Measurements from ENCODE around the gene ID4. TPM values are rescaled to one million over a fixed set of nuclear protein-coding genes. Genes with fewer than 3 reads are reported as not detected.
"Not testable (repeated sequence)": the region's sequence is repeated elsewhere in the genome, so short reads cannot be mapped to it uniquely, and the experiment has no call there.

The ID4 gene
- polyA plus RNA-seq, 3 donors = 148 to 174 (median 158) TPM

DNA sequence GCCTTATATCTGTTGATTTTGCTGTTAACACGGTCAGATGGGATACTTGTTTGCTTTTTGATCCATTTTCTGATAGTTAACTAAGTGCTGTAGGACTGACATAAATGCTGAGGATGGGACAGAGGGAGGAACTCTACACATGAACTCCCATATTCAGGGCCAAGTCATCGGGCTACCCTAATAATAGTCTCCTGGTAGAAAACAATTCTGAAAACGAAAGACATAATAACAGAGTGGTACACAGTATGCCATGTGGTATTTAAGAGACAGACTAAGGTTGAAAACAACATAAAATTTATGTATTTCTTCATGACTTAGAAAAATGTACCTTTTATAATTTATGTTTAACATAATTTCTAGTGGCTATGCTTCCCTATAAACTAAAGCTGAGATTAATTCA lies 12.0 kb downstream of the ID4 start:
- DNase-seq (ENCODE audit: extremely low read depth in 1 of 11, low read depth in 9 of 11, low spot score in 4 of 11) = no peak

- DNase-seq (ENCODE audit: extremely low read depth in 1 of 11, low read depth in 9 of 11, low spot score in 4 of 11) = no peak
Observed at GRCh38 chr6:19849755-19850154, 12.6 kb downstream of the ID4 start.

DNA sequence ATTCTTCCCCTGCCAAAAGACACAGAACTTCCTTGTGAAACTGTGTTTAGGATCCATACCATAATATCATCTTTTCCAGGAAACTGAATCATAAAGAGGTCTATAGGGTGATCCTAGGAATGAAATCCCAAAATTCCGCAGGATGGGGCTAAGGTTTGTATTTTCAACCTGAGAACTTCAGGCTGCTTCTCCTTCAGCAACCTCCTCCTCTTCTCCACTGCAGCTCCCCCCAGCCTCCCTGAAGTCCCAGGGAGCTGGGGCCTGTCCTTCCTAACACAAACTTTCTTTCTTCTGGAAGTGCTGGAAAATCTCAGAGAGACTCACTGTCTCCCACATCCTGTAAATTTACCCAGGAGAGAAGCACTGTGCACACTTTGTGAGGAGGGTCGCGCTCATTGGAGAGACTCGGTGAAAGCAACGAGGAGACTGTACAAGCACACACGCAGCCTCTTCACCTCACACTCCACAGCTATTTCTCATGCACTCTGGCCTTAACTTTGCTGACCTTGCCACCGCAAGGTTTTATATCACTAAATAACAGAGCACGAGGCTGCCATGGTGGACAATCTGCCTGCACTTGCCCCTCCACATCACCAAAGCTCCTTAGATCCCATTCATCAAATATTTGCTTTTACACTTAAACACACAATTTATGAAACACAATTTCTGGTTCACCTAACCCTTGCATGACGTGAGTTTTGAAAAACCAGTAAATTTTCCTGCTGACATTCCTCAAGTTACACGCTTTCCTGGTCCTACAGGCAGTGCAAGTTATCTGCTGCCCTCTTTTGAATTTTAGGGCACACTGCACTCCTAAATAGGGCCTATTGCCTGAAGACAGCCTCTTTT lies 14.3 kb downstream of the ID4 start:
- DNase-seq (ENCODE audit: extremely low read depth in 1 of 11, low read depth in 9 of 11, low spot score in 4 of 11) = peak in 9 of 11 donors; percentile 51 to 85 (median 77)

DNA sequence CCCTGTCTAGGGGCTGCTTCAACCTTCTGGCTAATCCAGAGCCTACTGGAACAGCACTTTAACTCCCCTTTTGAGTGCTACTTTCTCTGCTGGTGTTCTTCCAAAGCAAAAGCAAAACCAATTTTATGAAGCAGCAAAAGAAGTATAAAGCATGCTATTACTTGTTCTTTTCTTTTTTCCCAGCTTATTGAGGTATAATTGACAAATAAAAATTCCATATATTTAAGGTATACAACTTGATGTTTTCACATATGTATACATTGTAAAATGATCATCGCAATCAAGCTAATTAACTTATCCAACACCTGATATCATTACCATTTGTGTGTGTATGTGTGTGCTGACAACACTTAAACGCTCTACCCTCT lies 14.9 kb downstream of the ID4 start:
- DNase-seq (ENCODE audit: extremely low read depth in 1 of 11, low read depth in 9 of 11, low spot score in 4 of 11) = no peak

GRCh38 chr6:19852927-19853326 lies 15.8 kb downstream of the ID4 start:
- DNase-seq (ENCODE audit: extremely low read depth in 1 of 11, low read depth in 9 of 11, low spot score in 4 of 11) = no peak

DNA sequence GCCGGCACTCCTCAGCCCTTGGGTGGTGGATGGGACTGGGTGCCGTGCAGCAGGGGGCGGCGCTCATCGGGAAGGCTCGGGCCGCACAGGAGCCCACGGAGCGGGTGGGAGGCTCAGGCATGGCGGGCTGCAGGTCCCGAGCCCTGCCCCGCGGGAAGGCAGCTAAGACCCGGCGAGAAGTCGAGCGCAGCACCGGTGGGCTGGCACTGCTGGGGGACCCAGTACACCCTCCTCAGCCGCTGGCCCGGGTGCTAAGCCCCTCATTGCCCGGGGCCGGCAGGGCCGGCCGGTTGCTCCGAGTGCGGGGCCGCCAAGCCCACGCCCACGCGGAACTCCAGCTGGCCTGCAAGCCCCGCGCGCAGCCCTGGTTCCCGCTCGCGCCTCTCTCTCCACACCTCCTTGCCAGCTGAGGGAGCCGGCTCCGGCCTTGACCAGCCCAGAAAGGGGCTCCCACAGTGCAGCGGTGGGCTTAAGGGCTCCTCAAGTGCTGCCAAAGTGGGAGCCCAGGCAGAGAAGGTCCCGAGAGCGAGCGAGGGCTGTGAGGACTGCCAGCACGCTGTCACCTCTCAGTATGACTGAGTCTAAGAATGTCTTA lies 17.3 kb downstream of the ID4 start:
- DNase-seq (ENCODE audit: extremely low read depth in 1 of 11, low read depth in 9 of 11, low spot score in 4 of 11) = not testable (repeated sequence)

DNA sequence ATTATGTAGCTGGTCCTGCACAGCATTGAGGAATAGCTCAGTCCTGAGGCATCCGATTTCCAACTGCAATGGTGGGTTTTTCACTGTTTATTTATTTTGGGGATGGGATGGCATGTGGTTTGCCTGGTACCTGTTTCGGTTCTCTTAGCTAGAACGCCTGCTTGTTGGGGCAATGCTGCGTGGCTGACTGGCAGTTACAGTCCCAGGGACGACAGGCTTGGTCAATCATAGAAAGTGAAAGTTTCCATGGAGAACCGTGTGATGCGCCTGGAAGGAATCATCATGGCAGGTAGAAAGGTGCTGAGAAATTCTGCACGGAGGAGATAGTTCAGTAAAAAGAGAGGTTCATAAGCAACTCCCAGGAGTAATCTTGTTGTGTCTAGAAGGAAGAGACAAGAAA lies 18.4 kb downstream of the ID4 start:
- DNase-seq (ENCODE audit: extremely low read depth in 1 of 11, low read depth in 9 of 11, low spot score in 4 of 11) = no peak

DNA sequence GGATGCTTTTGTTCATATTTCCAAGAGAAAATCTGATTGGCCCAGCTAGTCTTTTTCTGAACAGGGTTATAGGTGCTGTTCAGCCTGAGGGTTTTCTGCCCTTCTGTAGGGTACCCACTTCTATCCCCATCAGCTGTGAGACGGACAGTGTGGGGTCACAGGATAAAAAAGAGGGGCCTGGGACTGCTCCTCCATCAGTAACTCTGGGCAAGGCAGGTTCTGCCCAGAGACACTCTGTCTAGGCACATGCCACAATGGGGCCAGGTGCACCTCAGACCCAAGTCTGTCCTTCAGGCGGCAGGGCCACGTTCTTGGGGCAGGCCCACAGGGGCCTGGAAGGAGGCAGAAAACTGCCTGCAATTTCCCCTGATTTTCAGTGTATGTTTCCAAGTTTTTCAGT lies 20.0 kb downstream of the ID4 start:
- no peak for DNase-seq (ENCODE audit: extremely low read depth in 1 of 11, low read depth in 9 of 11, low spot score in 4 of 11)

GRCh38 chr6:19857703-19858102 lies 20.5 kb downstream of the ID4 start:
- DNase-seq (ENCODE audit: extremely low read depth in 1 of 11, low read depth in 9 of 11, low spot score in 4 of 11) = no peak

DNA sequence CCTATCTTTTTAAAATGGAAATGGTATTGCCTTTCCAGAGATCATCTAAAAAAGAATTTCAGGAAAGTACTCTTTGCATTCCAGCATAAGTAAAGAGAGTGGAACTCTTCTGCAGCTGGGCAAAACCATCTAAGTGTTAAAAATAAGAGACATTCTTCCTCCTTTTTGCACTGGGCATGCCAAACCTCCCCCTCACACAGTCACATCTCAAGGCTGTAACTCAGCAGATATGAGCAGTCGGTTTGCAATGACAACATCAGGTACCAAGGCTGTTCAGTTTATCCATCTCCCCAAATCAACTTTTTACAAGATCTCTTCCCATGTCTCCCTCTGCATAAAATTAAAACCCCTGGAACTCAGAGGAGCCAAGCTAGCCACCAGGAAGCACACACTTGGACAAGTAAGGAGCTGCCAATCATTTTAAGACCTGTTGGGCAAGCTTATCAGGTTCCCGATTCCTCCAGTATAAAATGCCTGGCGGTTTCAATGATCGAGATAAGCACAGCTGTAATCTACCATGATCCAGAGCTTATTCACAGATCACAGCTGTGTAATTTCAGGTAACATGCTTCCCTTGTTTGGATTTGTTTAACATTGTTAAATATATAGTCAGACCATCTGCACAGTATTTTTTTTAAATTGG lies 23.2 kb downstream of the ID4 start:
- DNase-seq (ENCODE audit: extremely low read depth in 1 of 11, low read depth in 9 of 11, low spot score in 4 of 11) = no peak

DNA sequence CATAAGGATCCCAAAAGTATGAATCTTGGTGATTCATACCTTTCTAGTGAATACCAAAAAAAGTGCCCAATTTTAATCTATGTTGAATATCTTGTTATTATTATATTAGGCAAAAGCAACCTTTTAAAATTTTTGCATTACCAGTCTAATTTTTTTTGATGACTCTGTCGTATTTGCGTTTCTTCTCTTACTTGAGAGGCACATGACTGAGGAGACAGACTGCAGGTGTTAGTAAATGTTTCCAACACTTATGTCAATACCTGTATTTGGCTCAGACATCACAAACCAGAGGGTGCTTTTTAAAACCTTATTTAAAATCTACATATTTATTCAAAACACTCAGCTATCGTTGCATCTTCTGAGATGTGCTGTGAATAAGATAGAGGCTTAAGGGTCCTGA lies 27.1 kb downstream of the ID4 start:
- no peak for DNase-seq (ENCODE audit: extremely low read depth in 1 of 11, low read depth in 9 of 11, low spot score in 4 of 11)

- no peak for DNase-seq (ENCODE audit: extremely low read depth in 1 of 11, low read depth in 9 of 11, low spot score in 4 of 11)
Observed at GRCh38 chr6:19865178-19865577, 28.0 kb downstream of the ID4 start.

GRCh38 chr6:19866173-19866984 lies 29.2 kb downstream of the ID4 start:
- no peak for DNase-seq (ENCODE audit: extremely low read depth in 1 of 11, low read depth in 9 of 11, low spot score in 4 of 11)

DNA sequence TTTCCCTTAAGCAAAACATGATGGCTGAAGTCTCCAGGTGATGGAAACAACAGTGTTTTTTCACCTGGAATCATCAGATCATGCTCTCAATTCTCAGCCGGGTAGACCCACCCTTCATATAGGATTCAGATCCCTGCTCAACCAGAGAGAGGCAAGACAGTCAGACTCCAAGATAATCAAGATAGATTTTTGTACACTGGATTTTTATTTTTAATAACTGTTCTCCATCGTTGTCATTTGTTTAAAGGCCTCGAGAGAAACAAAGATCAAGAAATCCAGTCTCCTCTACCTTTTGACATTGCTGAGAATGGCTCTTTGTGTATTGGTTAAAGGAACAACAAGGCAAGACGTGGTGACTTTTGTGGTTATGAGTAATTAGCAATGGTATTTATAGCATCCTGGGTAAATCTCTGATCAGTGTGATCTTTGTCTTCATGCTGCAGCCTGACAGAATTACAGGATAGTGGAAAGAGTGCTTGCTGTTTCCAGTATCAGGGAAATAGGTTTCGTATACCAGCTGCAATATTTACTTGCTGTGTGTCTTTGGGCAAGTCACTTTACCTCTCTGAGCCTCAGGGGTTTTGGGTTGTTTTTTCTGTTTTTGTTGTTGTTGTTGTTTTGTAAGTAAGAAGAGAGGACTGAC lies 29.9 kb downstream of the ID4 start:
- no peak for DNase-seq (ENCODE audit: extremely low read depth in 1 of 11, low read depth in 9 of 11, low spot score in 4 of 11)

GRCh38 chr6:19869464-19869863 lies 32.3 kb downstream of the ID4 start:
- DNase-seq (ENCODE audit: extremely low read depth in 1 of 11, low read depth in 9 of 11, low spot score in 4 of 11) = no peak

- DNase-seq (ENCODE audit: extremely low read depth in 1 of 11, low read depth in 9 of 11, low spot score in 4 of 11) = no peak
Observed at GRCh38 chr6:19870322-19870721, 33.2 kb downstream of the ID4 start.

GRCh38 chr6:19873031-19873430 lies 35.9 kb downstream of the ID4 start:
- DNase-seq (ENCODE audit: extremely low read depth in 1 of 11, low read depth in 9 of 11, low spot score in 4 of 11) = no peak

GRCh38 chr6:19876672-19877071 lies 39.5 kb downstream of the ID4 start:
- DNase-seq (ENCODE audit: extremely low read depth in 1 of 11, low read depth in 9 of 11, low spot score in 4 of 11) = no peak

- no peak for DNase-seq (ENCODE audit: extremely low read depth in 1 of 11, low read depth in 9 of 11, low spot score in 4 of 11)
Observed at GRCh38 chr6:19879663-19880062, 42.5 kb downstream of the ID4 start.
